Measurements from ENCODE around the gene HECTD1. TPM values are rescaled to one million over a fixed set of nuclear protein-coding genes. Genes with fewer than 3 reads are reported as not detected.

The HECTD1 gene
- total RNA-seq (2021; ENCODE audit: unreplicated experiment): 160 TPM
- polyA plus RNA-seq (2012): 68.8 and 71.3 TPM in 2 replicates
- percentile 94 among the genes with signal in this experiment for Bru-seq, nascent RNA
- BruChase-seq, experiment 1, labeled RNA remaining after a 6-hour chase: percentile 96 among the genes with signal in this experiment
- percentile 93 among the genes with signal in this experiment for BruChase-seq, experiment 2, labeled RNA remaining after a 2-hour chase
- long read RNA-seq, full-length matches to known transcripts: 1 of 134 reads
- long read RNA-seq, partial matches to known transcripts: 110 of 134 reads
- long read RNA-seq, other reads (novel, unspliced or antisense): 23 of 134 reads

DNA sequence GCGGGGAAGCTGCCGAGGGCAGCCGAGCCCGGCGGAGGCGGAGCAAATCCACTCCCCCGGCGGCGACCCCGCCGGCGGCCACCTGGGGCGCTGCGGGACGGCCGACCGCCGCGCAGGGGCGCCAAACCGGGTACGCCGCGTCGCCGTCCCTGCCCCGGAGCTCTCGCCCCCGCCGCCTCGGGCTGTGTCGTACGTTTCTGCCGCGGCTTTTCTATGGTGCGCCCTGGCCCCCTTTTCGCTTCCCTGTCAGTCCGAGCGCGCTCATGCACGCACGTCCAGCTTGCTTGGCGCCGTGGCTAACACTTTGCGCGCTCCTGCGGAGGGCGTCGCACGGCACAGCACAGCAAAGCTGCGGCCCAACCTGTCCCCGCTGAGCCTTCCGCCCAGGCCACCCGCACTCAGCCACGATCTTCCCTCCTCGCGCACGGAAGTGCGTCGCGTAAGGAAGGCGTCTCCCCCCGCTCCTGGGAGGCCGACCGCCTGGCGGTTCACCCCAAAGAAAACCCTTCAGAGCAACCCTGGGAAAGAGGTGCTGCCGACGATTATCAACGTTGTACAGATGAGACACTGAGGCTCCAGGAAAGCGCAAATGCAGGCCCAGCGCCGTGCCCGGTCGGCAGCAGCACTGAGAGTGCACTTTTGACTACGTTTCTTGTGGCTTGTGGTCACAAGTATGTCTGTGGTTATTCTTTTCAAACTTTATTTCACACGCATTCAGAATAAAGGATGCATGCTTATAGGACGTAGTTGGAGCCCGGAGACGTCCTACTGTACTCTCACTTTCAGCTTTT is at the start of gene HECTD1:
Gene HECTD1, minus strand, starts transcription at position 39 of the 791 bp plus-strand sequence. CDS start 1,857 bp downstream, outside the sequence.
- ChIA-PET POLR2A (interaction anchor here (0.6 to 4.2 kb wide), 9 partner anchors 7 to 177 kb away, joined by 3 to 29 read pairs (median 4); no protein-coding TSS in a partner anchor), RAD21 (ENCODE audit: low non-redundant PET in 1 of 2, low total read pairs in 2 of 2, uncharacterized antibody in 2 of 2, unreplicated experiment in 2 of 2) (no interaction called here), CTCF (interaction anchor here (0.6 to 2.8 kb wide), 9 partner anchors 10 to 79 kb away, joined by 3 to 13 read pairs (median 3); no protein-coding TSS in a partner anchor)
- Histone ChIP-seq H3K36me3 (ENCODE audit: control insufficient read depth in 1 of 2, insufficient read depth in 2 of 2, low read length in 2 of 2) (peaks cover 0 to 10% of the 10 kb centered on the region in 2 experiments; a peak in 1 of 4 replicates), H3K9me2 (ENCODE audit: insufficient read depth) (no peaks in the 10 kb centered on the region), H2AFZ (ENCODE audit: low read depth, low read length, poor library complexity, severe bottlenecking) (no peak within 1 kb of the TSS), H3K4me1 (ENCODE audit: control insufficient read depth in 1 of 2, insufficient read depth in 2 of 2, low read length in 2 of 2) (peaks cover 18 to 31% of the 10 kb centered on the region in 2 experiments), H4K20me1 (ENCODE audit: insufficient read depth) (peaks cover 2% of the 10 kb centered on the region; the same call in 1 of the 2 replicates), H3K27me3 (ENCODE audit: insufficient read depth, low read length) (no peaks in the 10 kb centered on the region), H3K79me2 (ENCODE audit: insufficient read depth, low read length) (peaks cover 45% of the 10 kb centered on the region), H3K4me3 (replicated peaks in 1 of 2; ENCODE audit: low read depth in 1 of 2, low read length in 2 of 2) (peak within 1 kb of the TSS; percentile 83 to 84), H3K9ac (ENCODE audit: low read length) (peak within 1 kb of the TSS; percentile 97), H3K4me2 (ENCODE audit: low read length) (peak within 1 kb of the TSS; percentile 93), H3K9me3 (ENCODE audit: control insufficient read depth in 1 of 2, insufficient read depth in 1 of 2, low read depth in 1 of 2, low read length in 2 of 2) (no peaks in the 10 kb centered on the region), H3K27ac (ENCODE audit: low read depth, low read length) (peak within 1 kb of the TSS; percentile 99)
- ATAC-seq (peak; percentile 87), DNase-seq (ENCODE audit: low read depth, low spot score) (peak; percentile 67)
- intact Hi-C loops (cut with micrococcal nuclease): loop anchor here (10.0 kb wide), 1 partner anchor 147 kb away; no protein-coding TSS in a partner anchor
- BruUV-seq (replicated peaks): TSS peak; percentile 93
- TF ChIP-seq TCF7L2 (IDR thresholded peaks at IDR 0.05; ENCODE audit: borderline replicate concordance, extremely low read depth, insufficient read depth, insufficient read length) (peak; percentile 29), POLR2AphosphoS5 (IDR thresholded peaks at IDR 0.05; ENCODE audit: low read depth, low read length) (peak; percentile 65), SRF (IDR thresholded peaks at IDR 0.05; ENCODE audit: low read depth) (no peak), ZFX (IDR thresholded peaks at IDR 0.05) (no peak), CBX3 (IDR thresholded peaks at IDR 0.05; ENCODE audit: low read depth) (peak; percentile 8; the same call in 1 of the 2 replicates), SP1 (IDR thresholded peaks at IDR 0.05; ENCODE audit: low read depth) (0 out of 2 replicates have a peak, but pooled peaks have one; percentile 3), POLR2A (IDR thresholded peaks at IDR 0.05; ENCODE audit: borderline replicate concordance, extremely low read depth, insufficient read depth, insufficient read length) (peak; percentile 81), EGR1 (IDR thresholded peaks at IDR 0.05; ENCODE audit: low read depth) (peak; percentile 36; the same call in 1 of the 2 replicates), ZNF274 (IDR thresholded peaks at IDR 0.05; ENCODE audit: low read depth, low read length) (no peak), FOSL1 (IDR thresholded peaks at IDR 0.05; ENCODE audit: low read depth) (no peak), EZH2 (IDR thresholded peaks at IDR 0.05) (no peak), SIN3A (IDR thresholded peaks at IDR 0.05; ENCODE audit: low read depth) (0 out of 2 replicates have a peak, but pooled peaks have one; percentile 23)
- TF ChIP-seq, protein P1, sequence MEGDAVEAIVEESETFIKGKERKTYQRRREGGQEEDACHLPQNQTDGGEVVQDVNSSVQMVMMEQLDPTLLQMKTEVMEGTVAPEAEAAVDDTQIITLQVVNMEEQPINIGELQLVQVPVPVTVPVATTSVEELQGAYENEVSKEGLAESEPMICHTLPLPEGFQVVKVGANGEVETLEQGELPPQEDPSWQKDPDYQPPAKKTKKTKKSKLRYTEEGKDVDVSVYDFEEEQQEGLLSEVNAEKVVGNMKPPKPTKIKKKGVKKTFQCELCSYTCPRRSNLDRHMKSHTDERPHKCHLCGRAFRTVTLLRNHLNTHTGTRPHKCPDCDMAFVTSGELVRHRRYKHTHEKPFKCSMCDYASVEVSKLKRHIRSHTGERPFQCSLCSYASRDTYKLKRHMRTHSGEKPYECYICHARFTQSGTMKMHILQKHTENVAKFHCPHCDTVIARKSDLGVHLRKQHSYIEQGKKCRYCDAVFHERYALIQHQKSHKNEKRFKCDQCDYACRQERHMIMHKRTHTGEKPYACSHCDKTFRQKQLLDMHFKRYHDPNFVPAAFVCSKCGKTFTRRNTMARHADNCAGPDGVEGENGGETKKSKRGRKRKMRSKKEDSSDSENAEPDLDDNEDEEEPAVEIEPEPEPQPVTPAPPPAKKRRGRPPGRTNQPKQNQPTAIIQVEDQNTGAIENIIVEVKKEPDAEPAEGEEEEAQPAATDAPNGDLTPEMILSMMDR (IDR thresholded peaks at IDR 0.05 in 2 of 3, conservative IDR thresholded peaks at IDR 0.05 in 1 of 3; ENCODE audit: borderline replicate concordance in 1 of 3, insufficient read depth in 1 of 3, low read depth in 2 of 3, low read length in 2 of 3): peak in 2 of 3 experiments; percentile 55 to 60; a peak in 4 of 6 replicates
- TF ChIP-seq, protein P2, sequence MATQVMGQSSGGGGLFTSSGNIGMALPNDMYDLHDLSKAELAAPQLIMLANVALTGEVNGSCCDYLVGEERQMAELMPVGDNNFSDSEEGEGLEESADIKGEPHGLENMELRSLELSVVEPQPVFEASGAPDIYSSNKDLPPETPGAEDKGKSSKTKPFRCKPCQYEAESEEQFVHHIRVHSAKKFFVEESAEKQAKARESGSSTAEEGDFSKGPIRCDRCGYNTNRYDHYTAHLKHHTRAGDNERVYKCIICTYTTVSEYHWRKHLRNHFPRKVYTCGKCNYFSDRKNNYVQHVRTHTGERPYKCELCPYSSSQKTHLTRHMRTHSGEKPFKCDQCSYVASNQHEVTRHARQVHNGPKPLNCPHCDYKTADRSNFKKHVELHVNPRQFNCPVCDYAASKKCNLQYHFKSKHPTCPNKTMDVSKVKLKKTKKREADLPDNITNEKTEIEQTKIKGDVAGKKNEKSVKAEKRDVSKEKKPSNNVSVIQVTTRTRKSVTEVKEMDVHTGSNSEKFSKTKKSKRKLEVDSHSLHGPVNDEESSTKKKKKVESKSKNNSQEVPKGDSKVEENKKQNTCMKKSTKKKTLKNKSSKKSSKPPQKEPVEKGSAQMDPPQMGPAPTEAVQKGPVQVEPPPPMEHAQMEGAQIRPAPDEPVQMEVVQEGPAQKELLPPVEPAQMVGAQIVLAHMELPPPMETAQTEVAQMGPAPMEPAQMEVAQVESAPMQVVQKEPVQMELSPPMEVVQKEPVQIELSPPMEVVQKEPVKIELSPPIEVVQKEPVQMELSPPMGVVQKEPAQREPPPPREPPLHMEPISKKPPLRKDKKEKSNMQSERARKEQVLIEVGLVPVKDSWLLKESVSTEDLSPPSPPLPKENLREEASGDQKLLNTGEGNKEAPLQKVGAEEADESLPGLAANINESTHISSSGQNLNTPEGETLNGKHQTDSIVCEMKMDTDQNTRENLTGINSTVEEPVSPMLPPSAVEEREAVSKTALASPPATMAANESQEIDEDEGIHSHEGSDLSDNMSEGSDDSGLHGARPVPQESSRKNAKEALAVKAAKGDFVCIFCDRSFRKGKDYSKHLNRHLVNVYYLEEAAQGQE (IDR thresholded peaks at IDR 0.05; ENCODE audit: low read depth): no peak
- TF ChIP-seq, protein P3, sequence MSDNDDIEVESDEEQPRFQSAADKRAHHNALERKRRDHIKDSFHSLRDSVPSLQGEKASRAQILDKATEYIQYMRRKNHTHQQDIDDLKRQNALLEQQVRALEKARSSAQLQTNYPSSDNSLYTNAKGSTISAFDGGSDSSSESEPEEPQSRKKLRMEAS (IDR thresholded peaks at IDR 0.05): peak; percentile 73
- TF ChIP-seq, protein P4, sequence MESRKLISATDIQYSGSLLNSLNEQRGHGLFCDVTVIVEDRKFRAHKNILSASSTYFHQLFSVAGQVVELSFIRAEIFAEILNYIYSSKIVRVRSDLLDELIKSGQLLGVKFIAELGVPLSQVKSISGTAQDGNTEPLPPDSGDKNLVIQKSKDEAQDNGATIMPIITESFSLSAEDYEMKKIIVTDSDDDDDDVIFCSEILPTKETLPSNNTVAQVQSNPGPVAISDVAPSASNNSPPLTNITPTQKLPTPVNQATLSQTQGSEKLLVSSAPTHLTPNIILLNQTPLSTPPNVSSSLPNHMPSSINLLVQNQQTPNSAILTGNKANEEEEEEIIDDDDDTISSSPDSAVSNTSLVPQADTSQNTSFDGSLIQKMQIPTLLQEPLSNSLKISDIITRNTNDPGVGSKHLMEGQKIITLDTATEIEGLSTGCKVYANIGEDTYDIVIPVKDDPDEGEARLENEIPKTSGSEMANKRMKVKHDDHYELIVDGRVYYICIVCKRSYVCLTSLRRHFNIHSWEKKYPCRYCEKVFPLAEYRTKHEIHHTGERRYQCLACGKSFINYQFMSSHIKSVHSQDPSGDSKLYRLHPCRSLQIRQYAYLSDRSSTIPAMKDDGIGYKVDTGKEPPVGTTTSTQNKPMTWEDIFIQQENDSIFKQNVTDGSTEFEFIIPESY (IDR thresholded peaks at IDR 0.05; ENCODE audit: extremely low read depth, insufficient replicate concordance, low read length): peak; percentile 3

All from HCT116 (cell line).